ENCODE measurements around the gene C11orf21.

The C11orf21 gene

DNA sequence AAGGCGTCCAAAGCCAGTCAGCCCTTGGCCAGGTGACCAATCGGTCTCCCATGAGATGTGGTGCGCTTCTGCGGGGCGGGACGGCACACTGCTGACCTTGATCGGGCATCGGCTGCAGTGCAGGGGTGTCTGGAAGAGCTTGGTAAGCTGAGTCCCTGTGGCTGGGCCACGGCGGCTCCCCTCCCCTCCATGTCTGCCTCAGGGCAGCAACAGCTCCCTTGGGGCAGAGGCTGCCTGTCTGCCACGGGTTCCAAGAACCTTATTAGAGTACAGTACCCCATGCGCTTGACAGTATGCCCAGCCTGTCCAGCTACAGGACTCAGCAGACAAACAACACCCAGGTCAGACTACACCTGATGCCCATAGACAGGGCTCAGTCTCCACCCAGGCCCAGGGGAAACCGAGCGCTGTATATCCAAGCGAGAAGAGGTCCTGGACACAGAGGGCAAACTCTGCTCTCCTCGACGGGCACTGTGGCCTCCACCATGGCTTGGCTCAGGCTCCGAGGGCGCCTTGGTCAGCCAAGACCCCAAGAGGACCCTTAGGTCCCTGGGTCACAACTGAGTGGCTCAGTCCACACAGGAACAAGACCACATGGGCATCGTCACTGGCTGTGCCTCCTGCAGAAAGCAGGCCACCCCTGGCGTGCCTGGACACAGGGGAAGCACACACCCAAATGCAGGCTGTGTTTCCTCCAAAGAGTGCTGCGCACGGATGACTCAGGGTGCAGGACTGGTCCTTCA is 19.0 kb upstream of the C11orf21 start:
- DNase-seq, result no peak

DNA sequence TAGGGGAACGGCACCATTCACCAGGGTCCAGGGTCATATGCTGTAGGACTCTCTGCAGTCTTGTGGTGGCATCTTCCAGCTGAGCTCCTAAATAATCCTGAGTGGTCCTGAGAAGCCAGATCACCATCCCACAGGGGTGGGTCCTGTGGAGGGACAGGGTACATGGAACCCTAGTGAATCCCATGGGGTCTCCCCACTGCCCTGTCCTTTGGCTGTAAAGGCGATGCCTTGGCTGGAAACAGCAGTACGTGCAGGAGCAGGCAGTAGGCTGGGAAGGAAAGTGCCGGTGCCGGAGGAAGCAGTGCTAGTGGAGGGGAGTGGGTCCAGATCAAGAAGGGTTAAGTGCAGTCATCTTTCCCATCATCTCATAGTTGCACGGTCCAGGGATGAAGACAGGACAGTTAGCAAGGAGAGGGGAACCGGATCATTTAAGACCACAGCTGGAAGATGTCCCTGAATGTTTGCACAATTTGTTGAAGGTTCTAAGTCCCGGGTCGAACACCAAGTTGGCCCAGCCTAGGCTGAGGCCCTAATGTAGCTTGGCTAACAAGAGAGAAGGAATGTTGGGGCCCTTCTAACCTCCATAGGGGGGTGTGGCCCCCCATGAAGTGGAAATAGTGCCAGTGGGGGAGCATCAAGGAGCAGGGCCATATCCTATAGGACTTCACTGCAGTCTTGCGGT is 18.2 kb upstream of the C11orf21 start:
- DNase-seq, result no peak

DNA sequence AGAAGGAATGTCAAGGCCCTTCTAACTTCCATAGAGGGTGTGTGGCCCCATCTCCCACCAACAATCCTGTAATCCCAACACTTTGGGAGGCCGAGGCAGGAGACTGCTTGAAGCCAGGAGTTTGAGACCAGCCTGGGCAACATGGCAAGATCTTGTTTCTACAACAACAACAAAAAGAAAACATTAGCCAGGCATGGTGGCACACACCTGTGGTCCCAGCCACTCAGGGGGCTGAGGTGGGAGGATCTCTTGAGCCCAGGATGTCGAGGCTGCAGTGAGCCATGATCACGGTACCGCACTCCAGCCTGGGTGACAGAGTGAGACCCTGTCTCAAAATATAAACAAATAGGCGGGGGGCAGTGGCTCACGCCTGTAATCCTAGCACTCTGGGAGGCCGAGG is 17.0 kb upstream of the C11orf21 start:
- no peak for DNase-seq

- DNase-seq, result no peak
Measured at GRCh38 chr11:2318123-2318522, 16.4 kb upstream of the C11orf21 start.

GRCh38 chr11:2317354-2318050 is 15.8 kb upstream of the C11orf21 start:
- no peak for DNase-seq

- no peak for DNase-seq
Measured at GRCh38 chr11:2316963-2317244, 15.2 kb upstream of the C11orf21 start.

DNA sequence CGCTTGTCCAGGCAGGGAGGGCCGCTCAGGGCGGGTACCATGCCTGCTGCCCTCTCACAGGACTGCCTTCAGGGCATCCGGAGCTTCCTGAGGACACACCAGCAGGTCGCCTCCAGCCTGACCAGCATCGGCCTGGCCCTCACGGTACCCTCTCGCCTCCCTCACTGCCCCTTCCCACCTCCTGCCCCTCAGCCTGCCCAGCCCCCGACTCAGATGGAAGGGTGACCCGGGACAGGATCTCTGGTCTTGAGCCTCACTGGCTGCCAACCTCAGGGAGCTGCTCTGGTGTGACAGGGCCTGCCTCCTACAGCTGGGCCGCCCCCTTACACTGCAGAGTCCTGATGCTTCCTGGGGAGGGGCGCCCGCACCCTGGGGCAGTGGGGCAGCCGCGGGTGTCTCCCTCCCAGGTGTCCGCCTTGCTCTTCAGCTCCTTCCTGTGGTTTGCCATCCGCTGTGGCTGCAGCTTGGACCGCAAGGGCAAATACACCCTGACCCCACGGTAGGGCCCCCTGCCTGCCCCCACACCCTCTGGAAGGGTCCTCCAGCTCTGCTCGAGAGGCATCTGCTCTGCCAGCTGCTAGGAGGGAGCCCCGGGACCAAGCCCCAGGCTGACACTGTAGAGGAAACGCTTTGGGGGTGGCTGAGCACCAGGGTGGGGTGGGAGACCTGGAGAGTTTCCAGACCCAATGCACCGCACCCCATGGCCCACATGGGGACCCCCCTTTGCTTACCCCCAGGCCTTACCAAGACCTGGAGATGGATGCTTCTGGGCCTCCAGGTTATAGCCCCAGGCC is 14.6 kb upstream of the C11orf21 start:
- no peak for DNase-seq

GRCh38 chr11:2315395-2316168 is 13.9 kb upstream of the C11orf21 start:
- no peak for DNase-seq

DNA sequence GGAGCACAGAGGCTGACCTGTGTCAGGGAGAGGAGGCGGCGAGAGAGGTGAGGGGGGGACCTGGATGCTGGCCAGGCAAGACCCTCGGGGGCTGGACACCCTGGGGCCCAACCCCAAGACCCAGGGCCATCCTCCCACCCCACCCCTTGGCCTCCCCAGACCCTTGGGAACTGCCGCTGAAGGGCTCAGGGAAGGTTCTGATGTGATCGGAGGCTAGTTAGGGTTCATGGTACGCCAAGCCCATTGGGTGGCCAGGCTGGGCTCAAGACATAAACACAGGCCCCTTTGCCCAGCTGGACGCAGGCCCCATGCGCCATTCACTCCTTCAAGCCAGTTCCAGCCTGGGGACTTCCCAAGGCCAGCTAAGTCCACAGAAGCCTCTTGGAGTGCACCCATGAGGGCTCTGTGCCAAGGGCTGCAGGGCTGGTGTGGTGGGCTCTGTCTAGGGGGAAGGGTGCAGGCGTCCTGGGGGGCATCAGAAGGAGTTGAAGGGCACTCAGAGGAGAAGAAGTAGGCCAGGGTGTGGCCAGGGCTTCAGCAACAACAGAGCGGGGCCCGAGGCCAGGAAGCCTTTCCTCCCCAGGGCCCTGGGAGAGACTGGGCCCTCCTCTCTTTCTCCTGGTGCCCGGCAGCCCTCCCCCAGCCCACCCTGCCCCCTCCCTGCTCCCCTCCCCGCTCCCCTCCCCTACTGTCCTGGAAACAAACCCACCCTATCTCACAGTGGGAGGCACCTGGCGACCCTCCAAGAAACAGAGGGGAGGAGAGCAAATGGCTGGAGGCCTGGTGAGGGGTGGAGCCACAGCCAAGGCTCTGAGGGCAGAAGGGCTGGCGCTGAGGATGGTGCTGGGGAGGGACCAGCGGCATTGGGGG is 13.0 kb upstream of the C11orf21 start:
- DNase-seq, result no peak

DNA sequence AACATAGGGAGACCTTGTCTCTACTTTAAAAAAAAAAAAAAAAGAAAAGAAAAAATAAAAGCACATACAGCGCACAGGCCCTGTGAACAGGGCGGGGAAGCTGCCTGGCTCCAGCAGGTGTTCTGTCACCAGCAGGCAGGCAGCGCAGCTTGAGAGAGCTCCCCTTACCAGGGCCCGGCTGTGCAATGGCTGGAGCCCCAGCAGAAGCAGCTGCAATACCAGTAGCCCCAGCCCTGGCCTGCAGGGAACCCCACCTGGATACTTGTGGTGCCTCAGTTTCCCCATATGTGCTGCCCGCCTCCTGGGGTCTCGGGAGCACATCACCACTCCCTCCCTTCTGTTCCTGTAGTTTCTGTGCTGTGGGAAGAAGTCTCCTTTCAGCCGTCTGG is 12.4 kb upstream of the C11orf21 start:
- DNase-seq, result no peak

DNA sequence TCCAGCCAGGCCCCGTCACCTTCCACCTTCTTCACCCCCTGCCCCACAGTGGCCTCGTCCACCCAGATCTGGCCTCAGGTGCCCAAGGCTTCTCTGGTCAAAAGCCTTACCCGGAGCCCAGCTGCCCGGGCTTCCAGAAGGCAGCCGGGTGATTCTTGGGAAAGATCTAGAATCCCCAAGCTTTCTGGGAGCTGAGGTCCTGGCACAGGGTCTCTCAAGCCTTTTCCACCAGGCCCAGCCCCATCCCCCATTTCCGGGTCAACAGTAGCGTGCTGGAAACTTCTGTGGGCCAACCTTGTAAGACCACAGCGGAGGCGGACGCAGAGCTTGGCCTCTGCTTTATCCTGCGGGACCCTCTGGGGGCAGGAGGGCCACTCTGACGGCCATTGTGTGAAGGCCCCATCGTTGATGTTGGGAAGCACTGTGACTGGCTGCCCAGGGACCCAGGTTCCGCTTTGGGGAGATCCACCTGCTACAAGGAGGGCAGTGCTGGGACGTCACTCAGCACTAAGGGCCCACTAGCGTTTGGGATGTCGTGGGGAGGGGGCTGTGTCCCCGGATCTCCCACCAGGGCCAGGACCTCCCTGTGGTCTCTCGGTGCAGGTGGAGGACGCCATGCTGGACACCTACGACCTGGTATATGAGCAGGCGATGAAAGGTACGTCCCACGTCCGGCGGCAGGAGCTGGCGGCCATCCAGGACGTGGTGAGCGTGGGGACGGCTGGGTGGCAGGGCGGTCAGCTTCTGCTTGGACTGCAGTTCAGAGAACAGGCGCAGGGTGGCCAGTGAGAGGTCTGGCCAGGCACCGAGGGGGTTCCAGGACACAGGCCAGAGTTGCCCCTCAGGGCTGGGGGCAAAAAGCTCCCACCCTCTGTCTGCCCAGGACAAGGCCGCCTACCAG is 11.6 kb upstream of the C11orf21 start:
- no peak for DNase-seq

DNA sequence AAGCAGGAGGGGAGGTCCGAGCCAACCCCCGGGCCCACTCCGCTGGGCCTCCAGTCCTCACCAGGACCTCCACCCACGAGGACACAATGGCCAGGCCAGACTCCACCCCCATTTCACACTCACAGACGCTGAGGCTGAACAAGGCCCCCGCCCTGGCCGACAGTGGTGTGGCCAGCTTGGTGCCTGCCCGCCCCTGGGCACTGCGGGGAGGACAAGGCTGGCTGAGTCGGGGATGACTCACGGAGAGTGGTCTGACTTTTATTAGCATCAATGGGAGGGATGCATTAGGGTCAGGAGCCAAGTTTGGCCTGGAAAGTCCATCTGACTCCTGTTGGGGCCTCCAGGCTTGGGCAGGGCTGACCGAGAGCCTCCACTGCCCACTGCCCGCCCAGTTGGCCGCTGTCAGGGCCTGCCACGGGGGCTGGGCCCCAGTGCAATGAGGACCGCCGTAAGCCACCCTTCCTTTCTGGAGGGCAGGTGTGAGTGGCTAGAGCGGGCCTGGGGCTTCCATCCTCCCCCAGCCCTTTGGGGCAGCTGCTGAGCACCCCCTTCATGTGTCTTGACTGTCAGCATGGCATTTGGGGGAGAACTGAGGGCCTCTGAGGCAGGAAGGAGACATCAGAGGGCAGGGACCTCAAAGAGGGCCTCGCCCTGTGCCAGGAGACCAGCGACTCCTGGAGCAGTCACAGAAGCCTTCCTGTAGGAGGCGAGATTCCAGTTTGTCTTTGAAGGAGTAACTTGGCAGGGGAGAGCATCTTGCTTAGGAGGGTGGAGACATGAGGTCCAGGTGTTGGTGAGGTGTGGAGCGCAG is 10.7 kb upstream of the C11orf21 start:
- no peak for DNase-seq

DNA sequence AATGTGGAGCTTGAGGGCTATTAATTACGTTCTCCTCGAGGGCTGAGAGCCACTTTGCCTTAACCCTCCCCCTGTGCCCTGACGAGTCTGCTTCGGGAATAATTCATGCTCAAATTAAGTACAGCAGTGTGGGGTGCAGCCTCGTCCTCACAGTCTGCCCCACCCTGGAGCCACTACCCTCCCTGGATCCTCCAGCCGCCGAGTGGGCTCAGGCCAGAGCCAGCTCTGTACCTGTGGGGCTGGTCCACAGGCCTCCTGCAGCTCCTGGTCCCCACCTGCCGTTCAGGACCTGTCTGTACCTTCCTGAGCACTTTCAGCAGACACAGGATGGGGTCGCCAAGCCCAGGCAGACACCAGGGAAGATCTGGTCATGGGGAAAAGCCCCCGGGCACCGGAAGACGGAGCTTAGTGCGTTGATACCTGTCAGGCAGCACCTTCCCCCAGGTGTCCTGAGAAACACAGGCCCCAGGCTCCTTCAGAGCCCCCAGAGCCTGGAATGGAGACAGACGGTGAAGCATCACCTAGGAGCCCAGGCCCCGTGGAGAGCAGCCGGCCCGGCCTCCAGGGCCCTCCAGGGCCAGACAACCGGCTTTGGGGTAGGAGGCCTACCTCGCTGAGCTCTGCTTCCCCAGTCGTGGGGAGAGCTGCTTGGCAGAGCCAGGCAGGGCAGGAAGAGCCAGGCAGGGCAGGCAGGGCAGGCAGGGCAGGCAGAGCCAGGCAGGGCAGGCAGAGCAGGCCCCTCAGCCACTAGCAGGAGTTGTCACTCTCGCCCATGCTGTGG is 9.8 kb upstream of the C11orf21 start:
- DNase-seq, result no peak

DNA sequence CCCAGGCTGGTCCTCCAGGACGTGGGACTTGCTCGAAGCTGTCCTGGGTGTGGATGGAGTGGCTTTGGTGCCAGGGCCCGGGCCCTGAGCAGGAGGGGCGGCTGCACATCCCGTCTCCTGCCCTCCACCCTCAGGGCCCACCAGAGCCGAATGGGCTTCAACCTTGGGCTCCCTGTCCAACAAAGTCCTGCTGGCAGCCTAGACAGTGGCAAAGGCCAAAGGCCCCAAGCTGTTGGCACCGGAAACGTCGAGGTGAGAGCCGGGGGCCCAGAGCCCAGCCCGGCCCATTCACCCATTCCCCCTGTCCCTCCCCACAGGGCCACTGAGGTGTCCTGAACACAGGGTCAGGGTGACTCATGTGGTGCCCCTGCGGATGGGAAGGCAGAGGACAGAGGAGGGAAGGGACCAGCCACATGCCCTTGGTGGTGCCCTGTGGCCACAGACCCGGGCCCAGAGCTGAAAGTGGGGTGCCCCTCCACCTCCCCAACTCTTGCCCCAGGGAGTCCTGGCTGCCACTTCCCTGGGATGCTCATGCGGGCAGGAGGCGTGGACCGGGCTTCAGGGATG is 9.2 kb upstream of the C11orf21 start:
- no peak for DNase-seq

DNA sequence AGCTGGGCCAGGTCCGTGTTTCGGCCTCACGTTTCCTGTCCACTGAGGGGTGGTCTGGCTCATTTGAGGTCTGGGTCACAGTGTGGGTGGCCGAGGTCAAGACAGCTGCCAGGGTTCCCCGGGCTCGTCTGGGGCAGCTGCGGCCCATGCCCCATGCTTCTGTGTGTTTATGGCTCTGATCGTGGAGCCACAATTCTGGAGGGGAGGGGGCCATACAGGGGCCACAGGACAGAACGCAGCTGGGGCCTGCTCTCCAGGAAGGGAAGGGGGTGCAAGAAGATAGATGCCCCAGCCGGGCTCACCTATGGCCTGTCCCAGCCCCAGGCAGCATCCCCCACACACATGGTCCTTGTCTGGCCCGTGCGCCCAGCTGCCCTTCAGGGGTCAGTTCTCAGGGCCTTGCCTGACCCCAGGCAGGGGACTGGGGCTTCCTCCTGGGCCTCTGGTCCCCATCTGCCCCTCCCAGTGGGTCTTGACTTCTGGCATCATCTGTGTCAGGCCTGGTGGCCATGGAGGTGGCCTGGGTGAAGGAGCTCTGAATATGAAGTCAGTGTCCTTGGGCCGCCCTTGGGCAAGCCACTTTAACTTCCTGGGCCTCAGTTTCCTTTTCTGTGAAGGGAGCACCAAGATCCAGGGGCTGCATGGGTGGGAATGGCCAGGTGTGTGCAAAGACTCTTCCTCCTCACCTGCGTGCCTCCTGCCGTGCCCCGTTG is 8.5 kb upstream of the C11orf21 start:
- DNase-seq, result no peak

DNA sequence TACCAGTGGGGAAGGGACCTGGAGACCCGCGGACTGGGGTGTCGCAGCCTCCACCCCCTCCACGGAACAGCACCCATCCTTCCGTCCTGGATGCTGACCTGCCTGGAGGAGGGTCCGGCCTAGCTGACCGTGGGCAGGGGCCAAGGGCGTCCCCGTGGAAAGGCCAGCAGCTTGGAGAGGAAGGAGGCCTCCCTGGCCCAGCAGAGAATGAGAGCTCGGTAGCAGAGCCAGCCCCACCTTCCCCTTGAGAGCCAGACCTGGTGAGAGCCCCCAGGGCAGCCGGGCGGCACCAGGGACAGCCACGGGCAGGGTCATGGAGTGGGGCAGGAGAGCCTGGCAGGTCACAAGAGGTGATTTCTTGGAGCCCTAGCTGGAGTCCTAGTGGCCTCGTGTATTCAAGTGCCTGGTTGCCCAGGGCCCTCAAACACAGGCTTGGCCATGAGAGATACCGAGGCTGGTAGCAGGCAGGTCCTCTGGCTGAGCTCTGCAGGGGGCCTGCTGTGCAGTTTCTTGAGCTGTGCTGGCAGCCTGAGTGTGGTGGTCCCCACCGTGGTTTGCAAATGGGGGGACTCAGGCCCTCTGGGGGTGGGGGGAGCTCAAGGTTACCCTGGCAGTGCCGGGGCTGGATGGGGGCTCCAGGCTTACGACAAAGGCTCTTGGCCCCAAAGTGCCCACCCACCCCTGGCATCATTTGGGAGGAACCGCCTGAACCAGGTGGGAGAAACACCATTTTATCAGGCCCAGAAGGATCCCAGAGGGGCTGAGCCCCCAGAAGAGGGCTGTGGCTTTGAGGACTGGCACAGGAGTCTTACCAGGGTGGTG is 7.7 kb upstream of the C11orf21 start:
- DNase-seq, result no peak

DNA sequence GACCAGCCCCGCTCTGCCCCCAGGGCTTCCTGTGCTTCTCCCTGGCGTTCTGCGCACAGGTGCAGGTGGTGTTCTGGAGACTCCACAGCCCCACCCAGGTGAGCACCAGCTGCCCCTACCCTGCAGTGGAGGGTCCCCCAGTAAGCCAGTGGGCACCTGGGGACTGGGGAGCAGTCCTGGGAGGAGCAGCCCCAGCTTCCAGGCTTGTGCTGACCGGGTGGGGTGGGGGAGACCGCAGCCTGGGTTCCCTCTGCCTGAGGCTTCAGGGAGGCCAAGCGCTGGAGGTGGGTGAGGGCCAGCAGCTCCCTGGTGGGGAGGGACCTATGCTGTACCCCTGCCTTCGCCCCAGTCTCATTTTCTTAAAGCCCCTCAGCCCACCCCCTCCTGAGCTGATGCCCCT is 7.0 kb upstream of the C11orf21 start:
- no peak for DNase-seq

Measured in stimulated activated CD4-positive, alpha-beta T cell treated with anti-CD3 and anti-CD28 coated beads, Interleukin-4, amount 100 ng/mL, for 24 hours (primary cell).